ENCODE data around the gene G2E3.

The G2E3 gene

GRCh38 chr14:30547388-30548048 lies 11.4 kb upstream of the G2E3 start:
- no peak for ATAC-seq
- TF ChIP-seq ESRRG (CRISPR knock-in tag; IDR thresholded peaks at IDR 0.05): no peak
- TF ChIP-seq OSR1 (CRISPR knock-in tag; IDR thresholded peaks at IDR 0.05): no peak
- no peak for TF ChIP-seq CSRNP3 (CRISPR knock-in tag; IDR thresholded peaks at IDR 0.05)
- TF ChIP-seq ZNF565 (CRISPR knock-in tag; conservative IDR thresholded peaks at IDR 0.05; ENCODE audit: low read depth): no peak
- TF ChIP-seq ISL1 (CRISPR knock-in tag; IDR thresholded peaks at IDR 0.05): no peak
- TF ChIP-seq ARNTL (CRISPR knock-in tag; IDR thresholded peaks at IDR 0.05; ENCODE audit: borderline replicate concordance, low read depth): no peak
- no peak for TF ChIP-seq CREB5 (CRISPR knock-in tag; IDR thresholded peaks at IDR 0.05; ENCODE audit: low read depth)
- no peak for TF ChIP-seq ZC3H10 (CRISPR knock-in tag; IDR thresholded peaks at IDR 0.05)
- TF ChIP-seq SNAI2 (CRISPR knock-in tag; IDR thresholded peaks at IDR 0.05): no peak
- no peak for TF ChIP-seq GLIS3 (CRISPR knock-in tag; IDR thresholded peaks at IDR 0.05)
- no peak for TF ChIP-seq BACH2 (CRISPR knock-in tag; IDR thresholded peaks at IDR 0.05; ENCODE audit: borderline replicate concordance)
- no peak for TF ChIP-seq PPARA (CRISPR knock-in tag; IDR thresholded peaks at IDR 0.05; ENCODE audit: borderline replicate concordance)
- no peak for TF ChIP-seq TCF4 (CRISPR knock-in tag; IDR thresholded peaks at IDR 0.05; ENCODE audit: borderline replicate concordance)
- TF ChIP-seq ZNF8 (CRISPR knock-in tag; IDR thresholded peaks at IDR 0.05): no peak
- TF ChIP-seq TSHZ2 (CRISPR knock-in tag; IDR thresholded peaks at IDR 0.05): no peak
- TF ChIP-seq ZFP3 (CRISPR knock-in tag; IDR thresholded peaks at IDR 0.05): no peak
- TF ChIP-seq PATZ1 (CRISPR knock-in tag; IDR thresholded peaks at IDR 0.05; ENCODE audit: borderline replicate concordance): no peak
- TF ChIP-seq CSDC2 (CRISPR knock-in tag; IDR thresholded peaks at IDR 0.05): no peak
- TF ChIP-seq TOX (CRISPR knock-in tag; IDR thresholded peaks at IDR 0.05; ENCODE audit: borderline replicate concordance): no peak

- ATAC-seq: no peak
- TF ChIP-seq ZNF8 (CRISPR knock-in tag; IDR thresholded peaks at IDR 0.05) (no peak), TOX (CRISPR knock-in tag; IDR thresholded peaks at IDR 0.05; ENCODE audit: borderline replicate concordance) (no peak), GLIS3 (CRISPR knock-in tag; IDR thresholded peaks at IDR 0.05) (no peak), ZC3H10 (CRISPR knock-in tag; IDR thresholded peaks at IDR 0.05) (no peak), TSHZ2 (CRISPR knock-in tag; IDR thresholded peaks at IDR 0.05) (no peak), SNAI2 (CRISPR knock-in tag; IDR thresholded peaks at IDR 0.05) (no peak), ZFP30 (CRISPR knock-in tag; IDR thresholded peaks at IDR 0.05) (no peak), PPARA (CRISPR knock-in tag; IDR thresholded peaks at IDR 0.05; ENCODE audit: borderline replicate concordance) (no peak), ESRRG (CRISPR knock-in tag; IDR thresholded peaks at IDR 0.05) (no peak), ISL1 (CRISPR knock-in tag; IDR thresholded peaks at IDR 0.05) (no peak), BACH2 (CRISPR knock-in tag; IDR thresholded peaks at IDR 0.05; ENCODE audit: borderline replicate concordance) (no peak), POU6F1 (CRISPR knock-in tag; IDR thresholded peaks at IDR 0.05; ENCODE audit: borderline replicate concordance, low read depth) (no peak), PATZ1 (CRISPR knock-in tag; IDR thresholded peaks at IDR 0.05; ENCODE audit: borderline replicate concordance) (no peak), ZNF565 (CRISPR knock-in tag; conservative IDR thresholded peaks at IDR 0.05; ENCODE audit: low read depth) (no peak), ZNF70 (CRISPR knock-in tag; IDR thresholded peaks at IDR 0.05) (no peak), ARNTL (CRISPR knock-in tag; IDR thresholded peaks at IDR 0.05; ENCODE audit: borderline replicate concordance, low read depth) (no peak), RARB (CRISPR knock-in tag; IDR thresholded peaks at IDR 0.05) (no peak)
These were observed 8.6 kb upstream of the G2E3 start for GRCh38 chr14:30550335-30550734.
